ENCODE measurements around the gene ZNF81.
"Not testable (repeated sequence)": the region's sequence is repeated elsewhere in the genome, so short reads cannot be mapped to it uniquely, and the experiment has no call there.

Gene ZNF81

DNA sequence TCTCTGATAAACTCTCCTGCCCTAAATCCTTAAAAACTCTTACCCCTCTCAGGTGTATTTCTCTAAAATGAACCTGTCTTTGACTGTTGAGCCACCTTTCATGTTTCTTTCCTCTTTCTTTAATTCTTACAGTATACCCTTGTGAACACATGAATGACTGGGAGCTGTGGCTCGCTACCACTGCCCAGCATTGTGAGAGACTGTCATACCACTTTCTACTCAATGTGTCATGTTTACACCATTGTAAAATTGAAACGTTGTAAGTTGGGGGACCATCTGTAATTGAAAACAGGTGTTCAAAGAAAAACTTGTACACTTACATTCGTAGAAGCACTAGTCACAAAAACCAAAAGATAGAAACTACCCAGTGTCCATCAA lies 100.2 kb downstream of the ZNF81 start:
- FAIRE-seq, result no peak

DNA sequence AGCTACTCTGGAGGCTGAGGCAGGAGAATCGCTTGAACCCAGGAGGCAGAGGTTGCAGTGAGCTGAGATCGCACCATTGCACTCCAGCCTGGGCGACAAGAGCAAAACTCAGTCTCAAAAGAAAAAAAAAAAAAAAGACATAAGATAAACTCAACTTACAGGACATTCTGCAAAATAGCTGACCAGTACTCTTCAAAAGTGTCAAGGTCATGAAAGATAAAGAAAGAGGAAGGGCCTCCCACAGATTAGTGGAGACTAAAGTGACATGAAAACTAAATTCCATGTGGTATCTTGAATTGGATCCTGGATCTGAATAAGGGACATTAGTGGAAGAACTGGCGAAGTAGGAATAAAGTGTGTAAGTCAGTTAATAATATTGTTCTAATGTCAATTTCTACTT lies 103.7 kb downstream of the ZNF81 start:
- FAIRE-seq, result no peak

DNA sequence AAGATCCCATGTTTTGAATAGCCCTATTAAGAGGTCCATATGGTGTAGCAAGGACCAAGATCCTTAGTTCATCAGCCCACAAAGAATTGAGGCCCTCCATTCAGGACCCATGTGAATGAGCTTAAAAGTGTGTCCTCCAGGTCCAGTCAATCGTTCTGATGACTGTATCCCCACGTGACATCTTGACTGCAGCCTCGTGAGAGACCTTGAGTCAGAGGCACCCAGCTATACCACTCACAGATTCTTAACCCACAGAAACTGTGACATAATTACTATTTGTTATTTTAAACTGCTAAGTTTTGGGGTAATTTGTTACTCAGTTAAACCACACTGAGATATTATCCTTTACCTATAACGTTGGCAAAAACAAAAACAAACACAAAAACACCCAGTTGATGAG lies 104.7 kb downstream of the ZNF81 start:
- no peak for FAIRE-seq

DNA sequence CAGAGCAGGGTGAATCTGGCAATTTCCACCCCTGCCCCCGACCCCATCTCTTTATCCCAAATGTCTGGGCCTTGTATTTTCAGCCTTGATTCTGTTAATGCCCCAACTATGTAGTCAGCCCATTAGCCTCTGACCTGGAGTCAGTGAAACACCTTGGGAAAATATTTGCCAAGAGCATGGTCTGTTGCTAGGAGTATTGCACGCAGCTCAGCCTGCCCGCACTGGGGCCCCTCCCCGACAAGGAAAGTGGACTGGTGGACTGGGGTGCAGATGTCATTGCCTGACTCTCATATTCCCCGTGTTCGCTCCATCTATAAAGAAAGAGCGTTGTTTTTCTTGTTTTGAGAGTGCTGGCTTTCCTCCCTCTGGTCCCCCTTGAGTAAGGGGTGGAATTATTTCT lies 118.6 kb downstream of the ZNF81 start:
- not testable (repeated sequence) for FAIRE-seq

DNA sequence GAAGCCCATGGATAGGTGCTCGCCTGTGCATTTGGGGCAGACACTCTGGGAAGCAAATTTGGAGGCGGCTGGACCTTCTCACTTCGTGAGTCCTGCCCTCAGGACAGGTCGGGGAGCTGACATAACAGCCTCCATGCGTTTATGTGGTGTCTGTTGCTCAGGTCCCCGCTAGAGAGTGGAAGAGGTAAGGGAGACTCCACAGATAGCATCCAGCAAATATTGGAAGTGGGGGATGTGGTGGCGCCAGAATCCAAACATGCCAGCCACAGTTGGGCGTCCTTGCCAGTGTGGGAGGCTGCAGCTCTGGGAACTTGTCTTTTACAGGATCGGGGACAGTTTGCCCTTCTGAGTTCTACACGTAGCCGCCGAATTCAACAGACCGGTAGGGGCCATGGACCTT lies 119.3 kb downstream of the ZNF81 start:
- no peak for FAIRE-seq

DNA sequence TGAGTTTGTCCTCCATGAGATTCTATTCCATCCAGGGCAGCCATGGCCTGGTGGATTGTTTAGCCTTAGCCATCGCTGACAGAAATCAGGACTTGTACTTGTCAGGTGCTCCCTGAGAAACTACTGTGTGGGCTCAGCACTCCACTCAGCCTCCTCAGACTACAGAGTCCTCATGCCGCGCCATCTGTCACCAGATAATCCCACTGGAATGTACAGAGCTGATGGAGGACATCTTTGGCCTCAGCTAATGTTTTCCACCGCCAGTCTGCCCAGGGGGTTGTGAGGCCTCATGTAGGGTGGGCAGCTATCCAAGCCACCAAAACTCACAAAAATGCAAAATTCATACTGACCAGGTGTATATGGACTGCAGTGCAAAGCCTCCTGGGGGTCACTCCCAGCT lies 121.5 kb downstream of the ZNF81 start:
- FAIRE-seq, result not testable (repeated sequence)

DNA sequence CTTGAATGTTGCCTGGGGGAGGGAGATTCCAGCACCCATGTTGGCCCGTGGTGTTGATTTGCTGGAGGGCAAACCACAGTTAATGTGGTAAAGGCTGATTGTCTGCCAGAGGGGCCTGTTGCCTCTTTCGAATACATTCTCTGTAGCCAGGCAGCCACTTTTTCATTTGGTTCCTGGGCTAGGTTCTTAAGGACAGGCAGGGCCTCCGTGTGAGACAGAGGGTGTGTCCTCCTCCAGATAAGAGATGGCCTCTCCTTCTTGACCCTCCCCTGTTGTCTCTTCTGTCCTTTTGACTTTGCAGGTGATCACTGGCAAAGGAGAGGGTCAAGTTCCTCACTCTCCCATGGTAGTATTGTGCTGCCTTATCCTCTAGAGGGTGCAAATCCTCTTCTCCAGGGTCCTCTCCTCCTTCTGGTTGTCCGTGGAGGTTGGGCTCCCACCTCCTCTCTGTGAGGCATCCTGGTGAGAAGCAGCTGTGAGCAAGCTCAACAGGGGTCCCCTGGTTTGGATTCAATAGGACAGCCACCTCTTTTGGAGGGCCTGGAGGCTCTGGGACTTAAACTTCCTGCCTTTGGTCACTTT lies 122.2 kb downstream of the ZNF81 start:
- FAIRE-seq, result no peak

DNA sequence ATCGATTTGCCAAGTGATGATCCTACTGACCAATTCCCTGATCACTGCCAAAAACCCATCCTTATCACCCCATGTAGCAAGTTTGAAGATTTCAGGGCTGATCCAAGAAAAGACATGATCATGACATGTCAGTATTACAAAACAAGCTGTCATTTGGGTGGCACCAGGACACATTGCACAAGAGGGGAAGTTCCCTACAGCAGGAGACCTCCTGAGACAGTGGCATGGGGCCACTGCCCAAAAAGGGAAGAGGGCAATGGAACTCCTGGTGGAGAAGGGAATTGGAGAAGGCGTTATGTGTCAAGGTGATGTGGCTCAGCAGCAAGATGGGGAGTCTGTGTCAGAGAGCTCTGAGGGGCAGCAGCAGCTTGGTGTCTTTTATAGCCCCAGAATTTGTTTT lies 123.7 kb downstream of the ZNF81 start:
- no peak for FAIRE-seq

DNA sequence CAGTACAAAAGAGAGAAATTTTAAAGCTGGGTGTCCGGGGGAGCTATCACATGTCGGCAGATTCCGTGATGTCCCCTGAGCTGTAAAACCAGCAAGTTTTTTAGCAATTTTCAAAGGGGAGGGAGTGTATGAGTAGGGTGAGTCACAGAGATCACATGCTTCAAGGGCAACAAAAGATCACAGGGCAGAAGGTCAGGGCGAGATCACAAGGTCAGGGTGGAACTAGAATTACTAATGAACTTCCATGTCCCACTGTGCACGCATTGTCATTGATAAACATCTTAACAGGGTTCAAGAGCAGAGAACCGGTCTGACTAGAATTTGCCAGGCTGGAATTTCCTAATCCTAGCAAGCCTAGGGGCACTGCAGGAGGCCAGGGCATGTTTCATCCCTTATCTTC lies 125.1 kb downstream of the ZNF81 start:
- FAIRE-seq, result not testable (repeated sequence)

DNA sequence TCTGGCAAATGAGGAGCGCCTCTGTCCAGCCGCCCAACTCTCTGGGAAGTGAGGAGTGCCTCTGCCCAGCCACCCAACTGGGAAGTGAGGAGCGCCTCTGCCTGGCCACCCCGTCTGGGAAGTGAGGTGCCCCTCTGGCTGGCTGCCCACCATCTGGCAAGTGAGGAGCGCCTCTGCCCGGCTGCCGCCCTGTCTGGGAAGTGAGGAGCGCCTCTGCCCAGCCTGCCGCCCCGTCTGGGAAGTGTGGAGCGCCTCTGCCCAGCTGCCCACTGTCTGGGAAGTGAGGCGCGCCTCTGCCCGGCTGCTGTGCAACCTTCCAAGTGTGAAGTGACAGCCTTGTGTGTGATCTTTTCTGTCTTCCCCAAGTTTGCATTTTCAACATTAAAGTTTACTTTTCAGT lies 128.8 kb downstream of the ZNF81 start:
- FAIRE-seq, result not testable (repeated sequence)
